Activated CD4-positive, CD25-positive, alpha-beta regulatory T cell treated with anti-CD3 and anti-CD28 coated beads, Interleukin-2, amount 50 U/mL, for 16 hours (primary cell): ENCODE data around the gene DCDC2.
"Not testable (repeated sequence)": the region's sequence is repeated elsewhere in the genome, so short reads cannot be mapped to it uniquely, and the experiment has no call there.

Experiments used
- DNase-seq: peaks from one replicate; pipeline ENCODE4 v3.0.0-alpha.2; 2020; ENCODE audit warnings: low read depth, low spot score

DCDC2 gene

GRCh38 chr6:24148684-24149083 lies 209.2 kb downstream of the DCDC2 start:
- no peak for DNase-seq

- no peak for DNase-seq
Measured at GRCh38 chr6:24148154-24148570, 209.7 kb downstream of the DCDC2 start.

GRCh38 chr6:24147511-24148153 lies 210.2 kb downstream of the DCDC2 start:
- no peak for DNase-seq

GRCh38 chr6:24146871-24147270 lies 211.0 kb downstream of the DCDC2 start:
- no peak for DNase-seq

- no peak for DNase-seq
Measured at GRCh38 chr6:24145690-24146131, 212.1 kb downstream of the DCDC2 start.

GRCh38 chr6:24142733-24143132 lies 215.1 kb downstream of the DCDC2 start:
- not testable (repeated sequence) for DNase-seq

GRCh38 chr6:24140591-24140990 lies 217.3 kb downstream of the DCDC2 start:
- DNase-seq, result no peak

GRCh38 chr6:24139639-24140038 lies 218.2 kb downstream of the DCDC2 start:
- no peak for DNase-seq

GRCh38 chr6:24139080-24139479 lies 218.8 kb downstream of the DCDC2 start:
- no peak for DNase-seq

GRCh38 chr6:24131751-24132150 lies 226.1 kb downstream of the DCDC2 start:
- no peak for DNase-seq

- no peak for DNase-seq
Measured at GRCh38 chr6:24127316-24127715, 230.5 kb downstream of the DCDC2 start.

GRCh38 chr6:24126586-24127192 lies 231.2 kb downstream of the DCDC2 start:
- no peak for DNase-seq

- no peak for DNase-seq
Measured at GRCh38 chr6:24125980-24126379, 231.9 kb downstream of the DCDC2 start, which contains the start of gene NRSN1. Gene NRSN1 (plus strand): TSS chr6:24126215. CDS start chr6:24134328, 8,113 bp downstream.

- DNase-seq, result no peak
Measured at GRCh38 chr6:24122139-24122538, 235.7 kb downstream of the DCDC2 start.
